LNCAP (cell line): ENCODE measurements around the gene PIP5K1B.
A peak's percentile ranks its signal among the peaks of the same experiment; 100 is the strongest.

Experiments used
- TF ChIP-seq, protein P1 (sequence below): fragments of 450-650 bp; IDR thresholded peaks from 2 replicates; pipeline ENCODE4 v1.5.1; 2017; ENCODE audit warnings: mild to moderate bottlenecking

PIP5K1B gene, protein sequence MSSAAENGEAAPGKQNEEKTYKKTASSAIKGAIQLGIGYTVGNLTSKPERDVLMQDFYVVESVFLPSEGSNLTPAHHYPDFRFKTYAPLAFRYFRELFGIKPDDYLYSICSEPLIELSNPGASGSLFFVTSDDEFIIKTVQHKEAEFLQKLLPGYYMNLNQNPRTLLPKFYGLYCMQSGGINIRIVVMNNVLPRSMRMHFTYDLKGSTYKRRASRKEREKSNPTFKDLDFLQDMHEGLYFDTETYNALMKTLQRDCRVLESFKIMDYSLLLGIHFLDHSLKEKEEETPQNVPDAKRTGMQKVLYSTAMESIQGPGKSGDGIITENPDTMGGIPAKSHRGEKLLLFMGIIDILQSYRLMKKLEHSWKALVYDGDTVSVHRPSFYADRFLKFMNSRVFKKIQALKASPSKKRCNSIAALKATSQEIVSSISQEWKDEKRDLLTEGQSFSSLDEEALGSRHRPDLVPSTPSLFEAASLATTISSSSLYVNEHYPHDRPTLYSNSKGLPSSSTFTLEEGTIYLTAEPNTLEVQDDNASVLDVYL

DNA sequence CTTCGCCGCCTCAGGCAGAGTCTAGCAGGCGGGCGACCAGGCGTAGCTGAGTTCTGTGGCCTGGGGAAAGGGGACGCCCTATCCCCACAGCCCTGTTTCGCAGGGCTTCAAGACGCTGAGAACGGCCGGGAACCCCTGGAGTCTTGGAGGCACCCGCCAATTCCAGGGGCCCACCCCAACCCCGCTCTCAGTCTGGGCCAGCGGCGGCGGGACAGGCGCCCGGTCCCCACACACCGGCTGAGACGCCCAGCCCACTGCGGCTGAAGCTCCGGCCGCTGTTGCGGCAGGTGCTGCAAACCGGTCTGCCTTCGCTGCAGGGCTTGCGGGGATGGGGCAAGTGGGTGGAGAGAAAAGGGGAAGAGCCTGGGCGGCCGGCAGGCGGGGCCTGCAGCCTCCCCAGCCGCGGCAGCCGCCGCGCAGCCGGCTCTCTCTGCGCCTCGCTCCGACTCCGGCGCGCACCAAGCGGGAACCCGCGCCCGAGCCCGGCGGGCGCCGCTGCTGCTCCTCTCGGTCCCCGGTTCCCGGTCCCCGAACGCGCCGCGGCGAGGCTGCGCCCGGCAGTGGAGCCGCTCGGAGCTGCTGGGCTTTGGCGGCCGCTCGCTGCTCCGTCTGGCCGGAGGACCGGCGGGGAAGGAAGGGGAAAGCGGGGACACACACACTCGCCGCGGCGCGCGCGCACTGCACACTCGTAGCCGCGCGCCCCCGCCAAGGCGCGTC lies at the start of gene PIP5K1B:
TSS of gene PIP5K1B (plus strand) at position 427 of the 717 bp plus-strand sequence. CDS start 117,375 bp downstream, outside the sequence.
- TF ChIP-seq, protein P1, sequence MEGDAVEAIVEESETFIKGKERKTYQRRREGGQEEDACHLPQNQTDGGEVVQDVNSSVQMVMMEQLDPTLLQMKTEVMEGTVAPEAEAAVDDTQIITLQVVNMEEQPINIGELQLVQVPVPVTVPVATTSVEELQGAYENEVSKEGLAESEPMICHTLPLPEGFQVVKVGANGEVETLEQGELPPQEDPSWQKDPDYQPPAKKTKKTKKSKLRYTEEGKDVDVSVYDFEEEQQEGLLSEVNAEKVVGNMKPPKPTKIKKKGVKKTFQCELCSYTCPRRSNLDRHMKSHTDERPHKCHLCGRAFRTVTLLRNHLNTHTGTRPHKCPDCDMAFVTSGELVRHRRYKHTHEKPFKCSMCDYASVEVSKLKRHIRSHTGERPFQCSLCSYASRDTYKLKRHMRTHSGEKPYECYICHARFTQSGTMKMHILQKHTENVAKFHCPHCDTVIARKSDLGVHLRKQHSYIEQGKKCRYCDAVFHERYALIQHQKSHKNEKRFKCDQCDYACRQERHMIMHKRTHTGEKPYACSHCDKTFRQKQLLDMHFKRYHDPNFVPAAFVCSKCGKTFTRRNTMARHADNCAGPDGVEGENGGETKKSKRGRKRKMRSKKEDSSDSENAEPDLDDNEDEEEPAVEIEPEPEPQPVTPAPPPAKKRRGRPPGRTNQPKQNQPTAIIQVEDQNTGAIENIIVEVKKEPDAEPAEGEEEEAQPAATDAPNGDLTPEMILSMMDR: no peak

DNA sequence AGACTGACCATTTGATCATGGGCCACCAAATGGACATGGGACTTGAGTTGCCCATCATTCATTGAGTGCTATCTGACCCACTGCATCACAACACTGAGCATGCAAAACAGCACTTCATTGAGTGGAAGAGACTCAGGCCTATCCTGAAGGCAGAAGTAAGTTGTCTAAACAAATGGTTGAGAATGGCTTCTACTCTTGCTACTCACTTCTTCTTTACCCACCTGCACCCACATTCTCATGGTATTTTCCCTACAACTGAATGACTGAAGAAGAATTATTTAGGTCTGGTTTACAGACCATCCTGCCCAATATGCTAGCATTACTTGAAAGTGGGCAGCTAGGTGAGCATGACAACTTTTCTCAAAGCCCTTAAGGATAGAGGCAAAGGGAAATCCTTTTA lies 41.0 kb upstream of the PIP5K1B start:
- TF ChIP-seq, protein P1: no peak

DNA sequence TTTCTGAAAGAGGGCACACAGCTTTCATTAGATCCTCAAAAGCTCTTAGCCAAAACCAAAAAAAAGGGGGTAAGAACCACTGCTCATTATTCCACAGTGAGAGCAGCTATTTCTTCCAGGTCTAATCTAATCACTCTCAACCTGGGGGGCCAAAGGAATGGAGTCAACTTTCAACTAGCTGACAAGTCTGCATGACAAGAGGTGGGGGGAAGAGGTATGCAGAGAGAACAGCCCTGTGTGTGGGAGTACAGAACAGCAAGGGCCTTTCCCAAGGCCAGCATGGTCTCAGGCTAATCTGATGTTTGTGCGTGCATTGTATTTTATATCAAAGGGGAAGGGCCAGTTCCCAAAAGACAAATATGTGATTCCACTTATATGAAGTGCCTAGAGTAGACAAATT lies 36.9 kb upstream of the PIP5K1B start:
- TF ChIP-seq, protein P1: no peak

DNA sequence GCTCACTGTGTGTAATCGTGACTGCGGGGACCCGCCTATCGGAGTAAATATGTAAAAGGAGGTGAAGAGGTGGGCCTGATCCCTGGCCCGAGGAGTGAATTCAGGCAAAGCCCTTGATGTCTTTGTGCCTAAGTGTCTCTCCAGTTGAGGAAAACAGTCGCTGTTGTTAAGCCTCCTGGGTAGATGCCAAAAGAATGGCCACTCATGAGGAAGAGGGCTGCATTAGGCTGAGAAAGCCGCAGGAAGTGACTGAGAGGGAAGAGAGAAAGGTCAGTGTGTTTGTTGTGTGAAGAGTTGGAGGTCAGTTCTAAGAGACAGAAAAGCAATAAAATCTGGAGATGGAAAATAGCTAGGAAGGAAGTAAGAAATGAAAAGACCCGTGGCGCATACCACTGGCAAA lies 35.8 kb upstream of the PIP5K1B start:
- TF ChIP-seq, protein P1: no peak

DNA sequence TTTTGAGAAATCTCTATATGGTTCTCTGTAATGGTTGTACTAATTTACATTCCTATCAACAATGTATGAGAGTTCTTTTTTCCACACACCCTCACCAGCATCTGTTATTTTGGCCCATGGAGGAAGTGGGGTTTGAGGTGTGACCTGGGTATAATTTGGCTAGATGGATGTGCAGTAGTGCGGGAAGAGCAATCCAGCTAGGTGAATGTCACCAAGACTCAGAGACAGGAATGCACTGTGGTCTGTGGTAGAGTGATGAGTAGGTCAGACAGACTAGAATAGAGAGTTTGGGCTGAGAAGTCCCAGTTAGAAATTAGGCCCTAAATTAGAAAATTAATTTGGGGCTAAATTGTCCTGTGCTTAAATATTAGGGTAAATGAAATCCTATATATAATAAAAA lies 32.8 kb upstream of the PIP5K1B start:
- TF ChIP-seq, protein P1: no peak

DNA sequence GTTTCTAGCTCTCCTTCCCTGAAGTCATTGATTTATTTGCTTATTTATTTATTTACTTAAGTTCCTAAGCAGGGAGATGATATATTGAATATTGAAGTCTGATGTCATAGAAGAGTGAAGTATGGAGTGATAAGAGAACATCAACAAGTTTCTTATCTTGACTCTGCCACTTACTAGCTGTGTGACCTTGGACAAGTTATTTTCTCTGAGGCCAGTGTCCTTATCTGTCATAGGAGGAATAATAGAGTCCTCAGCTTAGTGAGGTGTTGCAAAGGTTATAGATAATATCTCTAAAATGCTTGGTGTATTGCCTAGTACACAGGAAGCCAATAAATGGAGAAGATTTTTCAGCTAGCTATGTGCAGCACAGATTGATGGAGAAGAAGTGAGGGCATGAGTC lies 32.4 kb upstream of the PIP5K1B start:
- TF ChIP-seq, protein P1: no peak

DNA sequence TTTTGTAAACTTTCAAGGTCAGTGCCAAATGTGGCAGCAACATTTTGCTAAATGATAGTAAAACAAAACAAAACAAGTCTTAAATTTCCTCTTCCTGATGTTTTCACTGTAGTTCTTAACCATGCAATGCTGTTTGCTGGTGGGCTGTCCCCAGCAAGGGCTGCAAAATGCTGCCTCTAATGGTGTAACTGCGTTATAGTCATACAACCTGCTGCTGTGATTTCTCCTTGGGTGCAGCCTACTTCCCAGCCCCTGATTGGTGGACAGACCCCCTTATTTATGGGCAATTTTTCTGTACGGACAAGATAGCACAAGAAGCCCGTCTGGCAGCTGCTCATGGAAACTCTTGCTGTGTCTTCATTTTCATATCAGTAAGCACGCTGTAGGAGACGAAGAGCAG lies 26.6 kb upstream of the PIP5K1B start:
- TF ChIP-seq, protein P1: peak; percentile 28; the same call in 1 of the 2 replicates
